ENCODE data around the gene TAF11.
A peak's percentile ranks its signal among the peaks of the same experiment; 100 is the strongest.
"Not testable (repeated sequence)": the region's sequence is repeated elsewhere in the genome, so short reads cannot be mapped to it uniquely, and the experiment has no call there.

TAF11 gene

GRCh38 chr6:34865107-34865506, 22.7 kb downstream of the TAF11 start:
- DNase-seq: no peak

GRCh38 chr6:34864007-34864406, 23.8 kb downstream of the TAF11 start:
- no peak for DNase-seq

- DNase-seq: no peak
Measured at GRCh38 chr6:34860776-34861175, 27.1 kb downstream of the TAF11 start.

DNA sequence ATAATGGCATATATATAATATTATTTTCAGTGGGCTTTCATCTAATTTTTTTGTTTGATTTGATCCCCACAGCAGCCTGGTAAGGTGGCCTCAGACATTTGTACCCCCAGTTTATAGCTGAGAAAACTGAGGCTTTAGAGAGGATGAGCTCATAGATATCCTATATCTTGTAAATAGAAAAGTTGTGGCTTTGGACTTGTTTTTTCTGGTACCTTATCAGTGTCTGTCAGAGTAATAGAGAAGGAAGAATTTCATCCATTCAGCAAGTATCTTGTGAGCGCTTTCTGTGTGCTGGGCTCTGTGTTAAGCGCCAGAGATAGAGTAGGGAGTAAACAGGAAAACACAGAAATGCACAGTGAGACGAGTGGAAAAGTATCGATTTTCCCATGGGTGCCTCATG, 27.9 kb downstream of the TAF11 start:
- DNase-seq: no peak

DNA sequence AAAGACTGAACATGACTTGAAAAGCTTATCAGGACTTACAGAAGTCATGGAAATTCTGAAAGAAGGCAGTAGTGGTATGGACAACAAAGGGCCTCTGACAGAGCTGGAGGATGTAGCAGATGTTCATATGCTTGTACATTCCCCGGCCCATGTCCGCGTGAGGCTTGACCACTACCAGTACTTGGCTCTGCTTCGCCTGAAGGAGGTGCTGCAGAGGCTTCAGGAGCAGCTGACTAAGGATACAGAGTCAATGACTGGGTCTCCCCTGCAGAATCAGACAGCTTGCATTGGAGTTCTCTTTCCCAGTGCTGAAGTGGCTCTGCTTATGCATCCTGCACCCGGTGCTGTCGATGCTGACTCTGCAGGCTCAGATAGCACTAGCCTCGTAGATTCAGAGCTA, 29.2 kb downstream of the TAF11 start:
- DNase-seq: peak in 2 of 4 experiments; percentile 5 to 8

- DNase-seq: no peak
Measured at GRCh38 chr6:34855463-34855862, 32.4 kb downstream of the TAF11 start.

GRCh38 chr6:34852406-34853085, 35.3 kb downstream of the TAF11 start:
- no peak for DNase-seq

DNA sequence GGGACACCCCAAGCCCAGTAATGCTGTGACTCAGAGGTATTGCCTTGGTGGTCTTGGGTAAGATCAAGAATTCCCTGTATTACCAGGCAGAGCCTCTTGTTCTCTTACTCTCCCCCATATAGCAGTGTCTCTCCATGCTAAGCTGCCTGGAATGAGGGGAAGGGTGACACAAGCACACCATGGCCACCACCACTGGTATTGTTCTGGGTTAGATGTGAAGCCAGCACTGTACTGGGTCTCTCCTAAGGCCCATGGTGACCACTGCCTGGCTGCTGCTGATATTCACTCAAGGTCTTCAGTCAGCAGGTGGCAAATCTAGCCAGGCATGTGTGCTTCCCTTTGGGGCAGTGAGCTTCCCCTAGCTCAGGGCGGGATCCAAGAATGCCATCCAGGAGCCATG, 36.5 kb downstream of the TAF11 start:
- DNase-seq: no peak

GRCh38 chr6:34849066-34849465, 38.8 kb downstream of the TAF11 start:
- DNase-seq: not testable (repeated sequence)

DNA sequence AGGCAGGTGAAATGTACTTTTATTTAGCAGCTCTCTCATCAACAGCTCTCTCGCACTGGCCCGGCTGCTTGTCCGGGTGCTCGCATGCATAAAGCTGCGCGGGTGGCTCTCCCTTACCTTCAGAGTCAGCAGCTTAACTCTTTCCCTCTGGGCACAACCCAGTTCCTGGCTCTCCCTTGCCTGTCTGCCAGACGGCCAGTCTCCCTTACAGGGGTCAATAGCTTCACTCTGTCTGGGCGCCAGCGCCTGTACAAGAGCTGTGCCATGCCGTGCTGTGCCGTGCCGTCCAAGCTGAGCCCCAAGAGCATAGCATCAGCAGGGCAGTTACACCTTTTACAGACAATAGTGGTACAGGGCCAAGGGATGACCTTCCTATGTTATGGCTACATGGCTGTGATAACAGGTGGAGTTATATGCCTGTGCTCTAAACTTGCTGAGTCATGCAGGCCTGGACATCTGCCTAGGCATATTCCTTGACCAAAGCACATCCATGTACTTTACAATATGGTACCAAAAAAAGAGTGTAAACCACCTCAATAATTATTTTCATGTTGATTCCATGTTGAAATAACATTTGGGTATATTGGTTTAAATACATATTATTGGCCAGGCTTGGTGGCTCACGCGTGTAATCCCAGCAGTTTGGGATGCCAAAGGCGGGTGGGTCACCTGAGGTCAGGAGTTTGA, 48.0 kb downstream of the TAF11 start:
- DNase-seq: no peak

- DNase-seq: no peak
Measured at GRCh38 chr6:34837528-34837927, 50.3 kb downstream of the TAF11 start.

- no peak for DNase-seq
Measured at GRCh38 chr6:34836451-34836850, 51.4 kb downstream of the TAF11 start.

- DNase-seq: peak; percentile 71 to 82 (median 76)
Measured at GRCh38 chr6:34836008-34836407, 51.8 kb downstream of the TAF11 start.

- DNase-seq: peak; percentile 45 to 69 (median 54)
Measured at GRCh38 chr6:34834789-34835518, 52.9 kb downstream of the TAF11 start.

- no peak for DNase-seq
Measured at GRCh38 chr6:34832942-34833341, 54.9 kb downstream of the TAF11 start.

DNA sequence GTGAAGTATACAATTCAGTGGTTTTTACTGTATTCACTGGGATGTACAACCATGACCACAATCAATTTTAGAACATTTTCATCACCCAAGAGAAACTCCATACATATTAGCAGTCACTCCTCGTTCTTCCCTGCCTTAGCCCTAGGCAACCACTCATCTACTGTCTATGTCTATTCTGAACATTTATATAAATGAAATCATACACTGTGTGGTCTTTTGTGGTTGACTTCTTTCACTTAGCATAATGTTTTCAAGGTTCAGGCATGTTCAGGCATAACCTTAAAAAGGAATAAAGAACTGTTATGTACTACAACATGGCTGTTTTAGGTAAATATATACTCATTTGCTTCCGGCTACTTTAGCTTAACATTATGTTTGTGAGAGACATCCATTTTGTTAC, 58.7 kb downstream of the TAF11 start:
- DNase-seq: no peak

All from suppressor macrophage (primary cell).